NCI-H1436 (cell line): ENCODE results near the gene PTPRD.
A peak's percentile ranks its signal among the peaks of the same experiment; 100 is the strongest.
"Not testable (repeated sequence)": the region's sequence is repeated elsewhere in the genome, so short reads cannot be mapped to it uniquely, and the experiment has no call there.

Source experiments
- DNase-seq: peaks from one replicate; lab custom pipeline; 2025; lab: John Stamatoyannopoulos, UW

PTPRD gene

DNA sequence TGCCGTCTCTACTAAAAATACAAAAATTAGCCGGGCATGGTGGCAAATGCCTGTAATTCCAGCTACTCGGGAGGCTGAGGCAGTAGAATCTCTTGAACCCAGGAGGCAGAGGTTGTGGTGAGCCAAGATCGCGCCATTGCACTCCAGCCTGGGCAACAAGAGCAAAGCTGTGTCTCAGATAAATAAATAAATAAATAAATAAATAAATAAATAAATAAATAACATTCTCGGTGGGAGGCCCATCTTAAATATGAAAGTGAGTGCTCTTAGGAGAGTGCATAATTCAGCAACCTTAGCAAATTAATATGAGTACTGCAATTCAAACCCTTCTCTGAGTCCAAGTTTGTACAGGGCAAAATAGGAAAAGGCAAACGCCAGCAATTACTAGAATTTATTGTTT, 1302.1 kb downstream of the PTPRD start:
- not testable (repeated sequence) for DNase-seq

DNA sequence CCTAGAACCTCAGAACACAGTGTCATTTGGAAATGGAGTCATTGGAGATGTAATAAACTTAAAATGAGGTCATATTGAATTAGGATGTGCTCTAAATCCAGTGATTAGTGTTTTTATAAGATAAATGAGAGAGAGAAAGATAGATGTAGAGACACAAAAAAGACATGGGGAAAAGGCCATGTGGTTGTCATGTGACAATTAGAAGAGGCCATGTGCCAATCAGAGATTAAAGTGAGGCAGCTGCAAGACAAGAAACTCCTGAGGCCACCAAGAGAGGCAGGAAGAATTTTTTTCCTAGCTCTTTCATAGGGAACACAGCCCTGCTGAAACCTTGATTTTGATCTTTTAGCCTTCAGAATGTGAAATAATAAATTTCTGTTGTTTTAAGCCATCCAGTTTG, 1307.2 kb downstream of the PTPRD start:
- DNase-seq = no peak

DNA sequence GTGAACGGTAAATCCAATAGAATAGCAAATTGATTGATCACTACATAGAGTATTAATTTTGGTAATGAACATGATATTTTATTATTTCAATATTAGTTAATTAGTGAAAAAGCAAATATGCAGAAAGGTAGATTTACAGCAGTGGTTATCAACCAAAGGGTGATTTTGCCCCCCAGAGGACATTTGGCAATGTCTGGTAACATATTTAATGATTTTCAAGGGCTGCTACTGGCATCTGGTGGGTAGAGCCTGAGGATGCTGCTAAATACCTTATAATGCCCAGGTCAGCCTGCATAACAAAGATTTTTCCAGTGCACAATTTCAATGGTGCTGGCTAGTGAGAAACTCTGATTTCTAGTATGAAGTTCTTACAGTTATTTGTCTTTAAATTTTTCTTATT, 1313.7 kb downstream of the PTPRD start:
- DNase-seq = no peak

GRCh38 chr9:9286001-9286400, 1326.8 kb downstream of the PTPRD start:
- no peak for DNase-seq

GRCh38 chr9:9284201-9284600, 1328.6 kb downstream of the PTPRD start:
- no peak for DNase-seq

GRCh38 chr9:9283159-9283986, 1329.4 kb downstream of the PTPRD start:
- DNase-seq = no peak

DNA sequence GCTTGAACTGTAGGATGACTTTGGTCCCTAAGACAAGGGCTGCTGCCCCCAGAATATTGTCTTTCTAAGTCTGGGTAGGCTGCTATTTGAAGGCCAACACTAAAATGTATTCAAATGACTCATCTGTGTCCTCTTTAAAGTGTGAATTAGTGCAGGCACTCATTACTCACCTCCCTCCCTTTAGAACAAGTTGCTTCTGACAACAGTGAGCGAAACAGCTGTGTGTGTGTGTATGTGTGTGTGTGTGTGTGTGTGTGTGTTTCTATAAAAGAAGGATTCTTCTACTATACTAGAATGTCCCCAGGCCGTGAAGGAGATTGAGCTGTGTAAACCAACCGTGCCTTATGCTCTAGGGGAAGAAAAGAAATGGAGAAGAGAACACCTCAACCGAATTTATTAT, 1337.2 kb downstream of the PTPRD start:
- no peak for DNase-seq

GRCh38 chr9:9257999-9258498, 1354.8 kb downstream of the PTPRD start:
- DNase-seq = peak; percentile 36

- no peak for DNase-seq
These were observed 1366.1 kb downstream of the PTPRD start for GRCh38 chr9:9246726-9247125.

- DNase-seq = no peak
These were observed 1380.9 kb downstream of the PTPRD start for GRCh38 chr9:9231946-9232345.

DNA sequence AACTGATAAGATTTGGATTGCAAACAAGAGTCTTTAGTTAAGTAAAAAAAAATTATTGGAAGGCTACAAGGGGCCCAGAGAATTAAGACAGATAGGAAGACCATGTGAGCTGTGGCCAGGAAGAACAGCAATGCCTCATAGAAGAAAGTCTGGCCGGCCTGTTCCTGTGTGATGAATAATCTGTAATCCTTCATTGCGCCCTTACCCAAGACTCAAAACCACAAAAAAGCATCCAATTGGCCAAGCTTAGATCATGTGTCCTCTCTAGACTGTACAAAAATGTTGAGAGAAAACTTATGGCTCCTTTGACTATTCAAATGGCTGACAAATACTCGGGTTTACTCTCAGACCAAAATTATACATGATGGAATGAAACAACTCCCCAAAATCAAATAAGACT, 1383.5 kb downstream of the PTPRD start:
- DNase-seq = no peak

- no peak for DNase-seq
These were observed 1389.6 kb downstream of the PTPRD start for GRCh38 chr9:9223175-9223574.

DNA sequence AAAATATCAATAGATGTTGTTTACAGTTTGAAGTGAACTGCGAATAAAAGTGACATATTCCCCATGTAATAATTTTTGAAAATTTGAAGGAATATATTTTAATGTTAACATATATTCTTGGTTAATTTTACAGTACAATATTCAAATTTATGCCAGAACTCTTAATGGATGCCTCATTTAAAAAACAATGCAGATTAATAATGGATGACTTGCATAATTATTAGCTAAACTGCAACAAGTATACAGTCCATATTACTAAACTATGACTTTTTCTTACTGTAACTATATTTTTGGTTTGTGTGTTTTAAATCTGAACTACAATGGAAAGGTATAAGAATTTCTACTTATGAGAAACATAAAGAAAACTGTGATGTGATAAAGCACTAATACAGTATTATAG, 1390.1 kb downstream of the PTPRD start:
- DNase-seq = no peak

- no peak for DNase-seq
These were observed 1395.9 kb downstream of the PTPRD start for GRCh38 chr9:9216934-9217333.

- DNase-seq = no peak
These were observed 1397.8 kb downstream of the PTPRD start for GRCh38 chr9:9215050-9215449.

- no peak for DNase-seq
These were observed 1398.7 kb downstream of the PTPRD start for GRCh38 chr9:9214066-9214465.

DNA sequence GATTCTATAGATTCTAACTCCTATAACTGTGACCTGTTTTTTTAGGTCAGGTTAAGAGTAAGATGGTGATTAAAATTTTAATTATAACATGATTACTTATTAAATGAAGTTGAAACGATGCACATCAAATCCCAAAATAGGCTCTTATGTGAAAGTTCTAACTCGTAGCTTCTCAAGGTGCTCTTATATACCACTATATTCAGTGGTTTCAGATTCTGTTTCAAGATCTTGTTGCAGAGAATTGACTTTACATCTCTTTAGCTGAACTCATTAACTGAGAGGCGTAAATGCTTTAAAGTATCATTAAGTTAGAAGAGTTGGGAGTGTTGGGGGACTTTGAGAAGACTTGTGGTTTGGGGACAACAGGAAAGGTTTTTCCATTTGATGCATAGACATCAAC, 1399.8 kb downstream of the PTPRD start:
- DNase-seq = no peak

- DNase-seq = no peak
These were observed 1410.5 kb downstream of the PTPRD start for GRCh38 chr9:9202276-9202675.

DNA sequence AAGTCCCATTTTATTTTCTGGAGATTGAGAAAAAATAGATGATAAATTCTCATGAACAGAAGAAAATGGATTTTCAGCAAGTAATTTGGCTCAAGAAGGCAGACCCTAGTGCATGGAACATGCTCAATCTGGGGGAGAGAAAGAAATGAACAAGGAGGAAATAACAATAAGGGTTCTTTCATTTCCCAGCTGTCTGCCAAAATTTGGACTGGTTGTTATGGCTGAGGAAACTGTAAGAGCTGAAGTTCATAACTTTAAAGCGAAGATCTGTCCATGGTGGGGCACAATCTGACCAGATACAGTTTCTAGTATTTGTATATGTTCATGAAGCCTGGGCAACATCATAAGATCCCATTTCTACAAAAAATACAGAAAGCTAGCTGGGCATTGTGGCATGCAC, 1426.7 kb downstream of the PTPRD start:
- no peak for DNase-seq

DNA sequence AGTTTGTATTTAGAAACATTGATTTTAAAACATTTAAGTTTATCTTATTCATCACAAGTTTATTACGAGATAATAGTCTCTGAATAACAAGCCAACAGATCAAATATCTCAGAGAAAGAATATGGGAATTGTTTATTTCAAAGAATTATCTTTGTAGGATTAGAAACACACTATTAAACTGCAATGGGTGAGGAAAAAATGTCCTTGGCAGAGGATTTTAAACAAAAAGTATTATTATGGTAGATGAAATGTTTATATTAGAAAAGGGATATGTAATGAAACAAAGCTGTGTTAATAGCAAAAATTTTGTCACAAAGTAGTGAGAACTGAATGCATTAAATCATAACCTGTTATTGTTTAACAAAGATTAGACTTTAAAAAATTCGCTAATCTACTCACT, 1430.4 kb downstream of the PTPRD start:
- no peak for DNase-seq

GRCh38 chr9:9177081-9177480, 1435.7 kb downstream of the PTPRD start:
- no peak for DNase-seq

DNA sequence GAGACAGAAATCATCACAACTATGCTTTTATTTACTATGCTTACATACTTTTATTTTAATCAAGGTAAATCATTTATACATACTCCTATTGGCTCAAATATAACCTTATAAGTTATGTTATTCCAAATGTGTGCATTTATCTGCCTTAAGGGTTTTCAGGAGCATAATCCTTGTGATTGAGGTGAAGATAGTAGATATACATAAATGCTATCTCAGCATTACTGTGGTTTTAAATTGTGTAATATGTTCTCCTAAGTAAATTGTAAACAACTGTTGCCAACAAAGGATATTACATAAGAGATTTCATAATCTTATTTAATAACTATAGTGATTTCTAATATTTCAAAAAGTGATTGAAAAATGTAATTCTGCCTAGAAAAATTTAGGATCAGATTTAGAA, 1438.4 kb downstream of the PTPRD start:
- no peak for DNase-seq

GRCh38 chr9:9173264-9173663, 1439.5 kb downstream of the PTPRD start:
- no peak for DNase-seq
